HG03442 (cell line): ENCODE data around the gene RPS15.
"Not testable (repeated sequence)": the region's sequence is repeated elsewhere in the genome, so short reads cannot be mapped to it uniquely, and the experiment has no call there.

Source experiments
- ATAC-seq: cut with Tn5 transposase; IDR thresholded peaks from one replicate; pipeline ENCODE4 v1.9.1; 2021; ENCODE audit warnings: mild to moderate bottlenecking, moderate library complexity; ENCODE audit not compliant: unreplicated experiment

The RPS15 gene

DNA sequence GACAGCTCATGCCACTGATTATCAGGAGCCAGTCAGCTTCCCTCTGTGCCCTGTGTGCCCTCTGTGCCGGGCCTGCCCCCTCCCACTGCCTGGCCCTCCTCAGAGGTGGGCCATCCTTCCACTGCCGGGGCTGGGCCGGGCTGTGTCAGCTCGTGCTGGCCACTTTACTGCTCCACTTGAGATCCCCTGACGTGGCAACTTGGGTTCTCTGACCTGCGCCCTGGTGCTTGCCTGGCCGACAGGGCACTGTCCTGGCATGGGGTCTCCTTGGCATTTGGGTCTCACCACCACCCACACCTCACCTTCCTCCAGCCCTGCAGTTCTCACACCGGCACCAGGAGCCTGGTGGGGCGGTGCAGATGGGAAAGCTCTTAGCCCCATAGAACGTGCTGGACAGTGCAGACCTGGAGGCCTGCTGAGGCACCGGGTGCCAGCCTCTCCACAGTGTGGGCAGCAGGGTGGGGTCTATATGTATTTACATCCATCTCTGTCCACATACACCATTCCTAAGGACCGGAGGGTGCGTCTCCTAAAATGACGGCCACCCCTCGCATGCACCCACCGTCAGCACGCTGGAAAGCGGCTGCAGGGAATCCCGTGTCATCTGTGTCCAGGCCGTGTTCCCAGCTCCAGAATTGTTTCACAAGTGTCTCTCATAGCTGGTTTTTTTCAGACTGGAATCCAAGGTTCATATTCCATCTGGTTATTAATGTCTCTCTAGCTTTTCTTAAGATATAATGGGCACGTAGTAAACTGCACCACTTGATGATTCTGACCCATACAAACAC lies 19.1 kb upstream of the RPS15 start:
- no peak for ATAC-seq

DNA sequence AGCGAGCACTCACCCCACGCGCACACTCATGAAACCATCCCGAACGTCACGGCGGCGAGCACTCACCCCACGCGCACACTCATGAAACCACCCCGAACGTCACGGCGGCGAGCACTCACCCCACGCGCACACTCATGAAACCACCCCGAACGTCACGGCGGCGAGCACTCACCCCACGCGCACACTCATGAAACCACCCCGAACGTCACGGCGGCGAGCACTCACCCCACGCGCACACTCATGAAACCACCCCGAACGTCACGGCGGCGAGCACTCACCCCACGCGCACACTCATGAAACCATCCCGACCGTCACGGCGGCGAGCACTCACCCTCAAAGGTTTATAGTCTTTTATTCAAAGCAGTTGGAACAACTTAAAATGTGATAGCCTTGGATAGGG lies 18.1 kb upstream of the RPS15 start:
- ATAC-seq: not testable (repeated sequence)

DNA sequence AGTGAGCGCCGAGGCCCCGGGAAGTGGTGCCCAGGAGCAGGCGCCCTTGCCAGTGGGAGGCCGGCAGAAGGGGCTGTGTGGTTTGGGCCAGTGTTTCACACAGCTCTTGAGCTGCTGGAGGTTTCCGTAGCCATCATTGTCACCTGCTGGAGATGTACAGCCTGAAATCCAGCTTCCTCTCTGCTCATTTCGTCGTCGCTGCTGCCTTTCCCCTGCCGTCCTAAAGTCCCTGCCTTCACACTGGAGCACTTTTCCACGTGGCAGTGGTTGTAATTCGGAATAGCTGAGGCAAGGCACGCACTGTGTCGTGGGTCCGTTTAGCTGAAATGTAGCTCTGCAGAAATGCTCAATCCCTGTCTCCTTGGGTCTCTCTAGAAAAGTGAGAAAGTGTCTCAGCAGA lies 17.6 kb upstream of the RPS15 start:
- ATAC-seq: no peak

DNA sequence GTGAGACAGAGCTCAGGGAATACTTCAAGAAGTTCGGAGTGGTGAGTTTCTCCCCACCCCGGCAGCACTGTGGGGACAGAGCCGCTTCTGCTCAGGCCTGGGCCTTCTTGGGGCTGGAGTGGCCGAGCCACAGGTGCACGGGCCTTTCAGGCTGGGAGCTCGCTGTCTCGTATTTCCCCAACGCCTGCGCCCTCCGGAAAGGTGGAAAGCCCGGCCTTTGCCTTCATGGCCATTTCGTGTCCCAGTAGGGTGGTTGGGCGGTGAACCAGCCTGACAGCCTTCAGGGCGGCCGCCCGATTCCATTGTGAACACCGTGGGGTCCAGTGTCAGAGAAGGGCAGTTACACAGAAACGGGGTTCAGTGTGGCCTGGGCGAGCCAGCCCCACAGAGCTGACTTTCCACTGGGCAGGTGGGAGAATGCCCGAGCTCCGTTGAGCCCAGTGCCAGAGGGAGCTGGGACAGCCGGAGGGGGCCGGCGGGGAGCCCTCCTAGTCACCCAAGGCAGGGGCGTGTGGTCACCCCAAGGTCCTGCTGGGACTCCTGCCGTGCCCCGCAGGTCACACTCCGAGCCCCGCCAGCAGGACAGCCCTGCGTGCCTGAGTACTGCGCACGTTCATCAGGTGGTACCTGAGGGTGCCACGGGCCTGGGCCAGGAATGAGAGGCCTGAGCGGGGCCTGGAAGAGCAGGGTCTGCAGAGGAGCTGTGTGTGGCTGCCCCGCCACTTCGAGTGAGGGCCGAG lies 16.8 kb upstream of the RPS15 start:
- no peak for ATAC-seq

DNA sequence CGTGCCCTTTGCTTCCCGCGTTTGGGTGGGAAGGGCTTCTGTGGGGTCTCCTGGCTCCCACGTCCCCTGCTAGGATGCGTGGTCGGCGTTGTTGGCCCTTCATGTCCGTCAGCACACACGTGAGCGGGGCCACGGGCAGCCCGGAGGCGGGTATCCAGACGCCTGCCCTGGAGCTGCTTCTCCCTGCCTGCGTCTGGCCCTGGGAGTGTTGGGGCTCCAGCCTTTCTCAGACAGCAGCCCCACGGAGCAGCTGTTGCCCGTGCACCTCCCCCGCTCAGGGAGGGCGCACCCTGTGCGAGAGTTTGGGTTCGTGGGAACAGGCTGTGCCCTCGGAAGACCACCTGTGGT lies 16.3 kb upstream of the RPS15 start:
- no peak for ATAC-seq

DNA sequence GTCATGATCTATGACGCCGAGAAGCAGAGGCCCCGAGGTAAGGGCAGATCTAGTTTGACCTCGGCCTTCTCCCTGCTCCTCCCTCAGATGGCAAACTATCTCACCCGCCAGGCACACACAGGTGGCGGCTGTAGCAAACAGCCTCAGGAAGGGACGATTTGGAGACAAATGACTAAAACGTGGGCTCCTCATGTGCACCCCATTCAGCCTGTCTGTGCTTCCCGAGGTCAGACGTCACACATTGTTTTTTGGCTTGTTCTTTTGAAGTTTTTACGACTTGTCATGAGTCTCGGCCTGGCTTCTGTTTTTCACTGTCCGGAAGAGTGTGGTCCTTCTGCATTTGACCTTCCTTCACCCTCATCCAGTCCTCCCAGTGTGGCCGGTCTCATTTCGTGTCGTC lies 15.8 kb upstream of the RPS15 start:
- ATAC-seq: no peak

DNA sequence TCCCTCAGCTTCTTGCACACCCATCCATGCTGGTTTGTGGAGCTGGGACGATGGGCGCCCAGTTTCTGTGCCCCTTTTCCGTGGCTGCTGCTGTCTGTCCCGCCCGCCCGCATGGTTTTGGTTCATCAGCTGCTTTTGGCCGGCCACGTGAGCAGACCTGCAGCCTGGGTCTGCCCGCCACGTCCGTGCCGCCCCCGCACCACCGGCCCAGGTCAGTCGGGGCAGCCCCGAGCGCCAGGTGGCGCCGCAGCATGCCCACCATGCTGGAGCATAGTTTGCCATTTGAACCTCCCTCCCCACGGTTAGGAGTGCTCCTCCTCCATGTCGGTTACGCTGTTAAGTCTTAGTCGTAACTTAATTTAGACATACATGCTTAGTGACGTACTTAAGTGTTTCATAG lies 15.3 kb upstream of the RPS15 start:
- no peak for ATAC-seq

DNA sequence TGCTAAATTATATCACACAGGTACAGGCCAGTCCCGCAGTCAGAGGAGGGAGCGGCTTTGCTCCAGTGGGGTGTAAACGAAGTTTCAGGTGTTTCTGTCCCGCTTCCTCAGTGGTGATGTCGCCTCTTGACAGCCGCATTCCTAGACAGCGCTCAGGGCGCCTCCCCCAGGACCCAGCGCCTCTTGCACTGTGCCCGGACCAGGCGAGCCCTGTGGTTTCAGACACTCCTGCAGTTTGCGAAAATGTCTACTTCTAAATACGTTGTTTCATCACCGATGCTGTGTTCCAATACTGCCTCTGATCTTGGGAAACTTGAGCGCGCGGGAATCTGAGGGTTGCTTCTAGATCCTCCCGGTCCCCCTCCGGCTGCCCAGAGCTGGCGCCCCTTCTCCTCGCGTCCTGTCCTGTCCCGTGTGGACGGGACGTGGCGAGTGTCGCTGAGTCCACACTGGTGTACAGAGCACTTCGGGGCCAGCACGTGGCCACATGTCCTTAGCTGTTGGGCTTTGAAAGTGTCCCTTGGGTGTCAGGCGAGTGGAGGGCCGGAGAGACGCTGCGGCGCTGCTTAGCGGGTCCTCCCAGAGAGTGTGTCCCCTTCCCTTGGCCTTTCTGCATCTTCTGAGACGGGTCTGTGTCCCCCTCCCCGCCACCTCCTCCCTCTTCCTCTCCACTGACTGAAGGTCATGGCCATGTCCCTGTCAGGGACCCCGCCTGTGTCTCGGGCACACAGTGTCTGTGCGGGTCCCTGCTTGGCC lies 14.6 kb upstream of the RPS15 start:
- no peak for ATAC-seq

DNA sequence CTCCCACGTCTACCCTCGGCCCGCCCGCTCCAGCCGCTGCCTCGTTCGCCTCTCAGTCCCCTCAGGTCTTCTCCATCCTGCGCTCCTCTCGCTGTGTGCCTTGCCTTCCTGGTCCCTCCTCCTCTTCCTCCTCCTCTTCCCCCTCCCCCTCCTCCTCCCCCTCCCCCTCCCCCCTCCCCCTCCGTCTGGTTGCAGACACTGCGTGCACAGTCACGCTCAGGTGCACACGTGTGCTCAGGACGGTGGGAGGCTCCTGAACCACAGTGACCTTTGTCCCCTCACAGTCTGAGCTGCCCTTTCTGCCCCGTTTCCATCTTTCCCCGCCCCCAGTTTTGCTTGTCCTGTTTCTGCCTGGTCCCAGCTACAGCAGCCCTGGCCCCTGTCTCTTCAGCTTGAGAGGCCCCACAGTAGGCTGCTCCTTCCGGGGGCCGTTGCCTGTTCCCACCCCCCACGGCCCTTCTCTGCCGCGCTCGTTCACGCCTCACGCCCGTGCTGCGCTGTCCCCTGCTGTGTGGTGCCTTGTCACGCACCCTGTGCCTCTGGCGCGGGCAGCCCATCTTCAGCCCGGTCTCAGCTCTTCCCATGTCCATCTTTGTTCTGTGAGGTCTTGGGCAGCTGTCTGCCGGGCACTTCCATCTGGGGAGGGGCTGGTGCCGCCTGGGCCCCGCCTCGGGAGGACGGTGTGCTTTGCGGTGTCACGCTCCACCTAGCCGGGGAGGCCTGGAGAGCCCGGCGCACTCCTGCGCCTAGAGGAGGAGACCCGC lies 13.8 kb upstream of the RPS15 start:
- ATAC-seq: no peak

DNA sequence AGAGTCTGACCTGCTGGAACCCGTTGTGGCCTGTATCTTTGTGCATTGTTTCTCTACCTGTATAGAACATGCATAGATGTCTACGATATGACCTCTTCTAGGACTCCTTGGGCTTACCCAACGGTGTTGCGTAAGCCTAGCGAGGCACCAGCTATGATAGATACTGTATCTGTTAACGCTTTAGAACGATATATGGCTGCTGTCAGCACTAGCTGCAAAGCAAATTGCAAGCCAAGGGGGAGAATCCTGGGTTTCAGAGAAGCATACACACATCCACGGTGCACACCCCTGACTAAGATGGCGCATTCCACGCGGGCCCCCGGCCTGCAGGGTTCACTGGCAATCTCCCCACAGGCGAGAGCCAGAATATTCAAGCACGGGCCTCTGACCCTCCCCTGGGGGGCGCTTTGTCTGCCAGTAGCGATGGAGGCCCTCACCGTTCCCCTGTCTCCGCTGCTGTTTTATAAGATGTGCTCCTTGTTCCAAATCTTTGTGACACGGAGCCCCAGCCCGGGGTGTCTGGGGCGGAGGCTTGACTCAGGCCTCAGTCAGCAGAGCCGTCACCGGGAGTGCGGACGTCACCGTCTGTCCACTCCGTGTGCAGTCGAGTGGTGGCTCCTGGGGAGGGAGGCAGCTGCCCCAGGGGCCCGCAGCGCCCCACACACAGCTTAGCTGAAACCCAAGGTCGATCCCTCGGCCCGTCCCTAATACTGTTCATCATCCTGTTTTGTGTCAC lies 12.9 kb upstream of the RPS15 start:
- no peak for ATAC-seq

DNA sequence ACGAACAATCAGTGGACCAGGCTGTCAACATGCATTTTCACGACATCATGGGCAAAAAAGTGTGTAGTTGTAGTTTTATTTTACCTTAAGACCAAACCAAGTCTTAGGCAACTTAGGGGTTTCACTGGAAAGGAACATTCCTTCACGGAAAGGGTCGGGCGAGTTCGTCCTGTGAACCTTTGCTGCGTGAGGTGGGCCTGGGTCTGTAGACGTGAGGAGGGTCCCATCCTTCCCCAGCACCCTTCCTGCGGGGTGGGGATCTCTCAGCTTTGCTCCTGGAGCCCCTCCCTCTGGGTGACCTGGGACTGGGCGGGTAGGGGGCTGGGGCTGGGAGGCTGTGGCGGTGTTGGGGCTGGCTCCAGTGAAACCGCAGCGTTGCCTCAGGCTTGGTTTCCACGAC lies 12.3 kb upstream of the RPS15 start:
- no peak for ATAC-seq

DNA sequence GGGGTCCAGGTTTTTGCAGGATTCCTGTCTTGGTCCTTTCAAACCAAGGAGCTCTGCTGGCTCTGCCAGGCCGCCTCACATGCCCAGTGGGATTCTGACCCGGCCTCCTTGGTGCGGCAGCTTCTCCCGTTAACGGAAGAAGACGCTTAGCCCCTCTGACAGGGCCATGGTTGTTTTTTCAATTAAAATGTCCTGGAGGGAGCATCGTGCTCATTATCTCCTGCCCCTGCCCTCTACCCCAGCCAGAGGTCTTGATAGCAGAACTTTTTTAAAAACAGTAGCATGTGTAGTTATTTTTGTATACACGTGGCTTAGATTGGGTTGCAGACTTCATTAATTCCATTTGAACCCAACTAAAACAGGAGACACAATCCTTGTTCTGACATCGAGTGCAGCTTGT lies 11.5 kb upstream of the RPS15 start:
- ATAC-seq: no peak

DNA sequence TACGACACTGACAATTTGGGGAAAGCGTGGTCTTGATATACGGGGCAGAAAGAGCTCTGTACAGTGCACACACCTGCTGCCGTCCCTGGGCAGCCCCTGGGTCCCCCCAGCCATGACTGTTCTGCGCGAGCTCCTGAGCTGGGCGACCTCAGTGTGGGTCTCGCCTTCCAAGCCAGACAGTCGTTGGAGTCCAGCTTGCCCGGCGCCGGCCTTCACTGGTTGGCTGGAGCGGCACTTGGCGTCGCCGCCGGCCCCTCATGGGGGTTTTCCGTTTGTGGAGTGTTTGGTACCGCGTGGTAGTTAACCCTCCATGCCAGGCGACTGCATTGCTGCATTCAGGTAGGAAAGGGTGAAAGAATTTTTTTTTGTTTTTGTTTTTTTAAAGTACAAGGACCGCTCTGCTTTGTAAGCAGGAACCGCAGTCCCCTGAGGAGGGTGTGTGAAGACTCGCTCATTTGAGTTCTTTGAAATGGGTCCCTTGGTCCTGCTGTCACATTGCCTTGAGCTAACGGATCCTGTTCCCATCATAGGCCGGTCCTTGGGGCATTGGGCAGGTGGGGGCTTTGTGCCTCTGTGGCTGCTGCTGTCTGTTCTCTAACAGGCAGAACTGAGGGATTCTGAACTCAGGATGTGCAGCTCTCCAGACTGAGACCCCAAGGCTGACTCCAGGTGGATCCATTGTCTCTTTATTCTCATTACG lies 10.8 kb upstream of the RPS15 start:
- no peak for ATAC-seq

DNA sequence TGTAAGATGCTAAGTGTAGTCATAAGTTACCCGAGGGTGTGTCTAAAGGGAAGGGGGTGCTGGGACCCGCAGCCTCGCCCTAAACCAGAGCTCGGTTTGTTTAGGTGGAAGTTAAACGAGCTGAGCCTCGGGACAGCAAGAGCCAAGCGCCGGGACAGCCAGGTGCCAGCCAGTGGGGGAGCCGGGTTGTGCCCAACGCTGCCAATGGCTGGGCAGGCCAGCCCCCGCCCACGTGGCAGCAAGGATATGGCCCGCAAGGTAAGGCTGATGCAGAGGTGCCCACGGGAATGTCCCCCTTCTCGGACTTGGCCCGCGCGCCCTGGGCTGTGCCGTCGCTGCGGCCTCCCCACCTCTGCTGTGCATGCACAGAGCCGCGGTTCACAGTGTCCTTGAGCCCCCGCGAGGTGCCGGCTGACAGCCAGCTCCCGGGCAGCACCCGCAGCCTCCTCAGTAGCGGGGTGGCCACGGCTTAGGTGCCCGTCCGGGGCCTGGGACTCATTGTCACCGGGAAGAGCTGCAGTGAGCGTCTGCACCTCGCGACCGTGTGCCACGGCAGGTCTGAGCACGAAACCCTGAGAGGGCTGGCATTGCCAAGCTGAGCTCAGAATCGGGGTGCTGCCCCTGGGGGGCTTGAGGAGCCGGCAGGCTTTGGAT lies 9.3 kb upstream of the RPS15 start:
- ATAC-seq: no peak

DNA sequence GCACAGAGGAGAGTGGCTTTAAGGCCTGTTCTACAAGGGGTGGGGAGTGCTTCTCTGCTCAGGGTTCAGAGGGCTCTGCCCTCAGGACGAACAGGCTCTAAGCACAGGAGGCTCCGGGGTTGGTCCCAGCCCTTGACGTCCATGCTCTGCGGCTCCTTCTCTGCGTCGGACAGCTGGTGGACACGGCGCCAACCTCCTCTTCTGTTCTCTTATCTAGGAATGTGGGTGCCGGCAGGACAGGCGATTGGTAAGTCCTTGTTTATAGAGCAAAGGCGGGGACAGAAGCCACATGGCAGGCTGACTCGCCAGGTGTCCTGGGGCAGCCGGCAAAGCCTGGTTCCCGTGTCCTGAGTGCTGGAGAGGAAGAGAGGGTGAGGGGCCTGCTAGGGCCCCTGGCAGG lies 8.4 kb upstream of the RPS15 start:
- ATAC-seq: no peak

DNA sequence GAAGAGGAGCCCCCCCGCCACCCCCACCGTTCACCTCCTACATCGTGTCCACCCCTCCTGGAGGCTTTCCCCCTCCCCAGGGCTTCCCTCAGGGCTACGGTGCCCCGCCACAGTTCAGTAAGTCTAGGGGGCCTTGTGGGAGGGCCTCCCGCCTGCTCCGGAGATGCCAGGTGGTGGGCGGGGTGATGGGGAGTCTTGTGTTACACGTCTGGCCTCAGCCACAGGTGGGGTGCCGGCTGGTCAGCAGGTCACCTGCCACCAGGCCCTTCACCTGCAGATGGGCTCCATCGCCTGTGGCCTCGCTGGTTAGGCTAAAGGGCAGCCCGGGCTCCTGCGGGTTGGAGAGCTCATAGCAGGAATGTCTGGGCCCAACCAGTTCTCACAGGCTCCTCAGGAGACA lies 8.0 kb upstream of the RPS15 start:
- no peak for ATAC-seq

DNA sequence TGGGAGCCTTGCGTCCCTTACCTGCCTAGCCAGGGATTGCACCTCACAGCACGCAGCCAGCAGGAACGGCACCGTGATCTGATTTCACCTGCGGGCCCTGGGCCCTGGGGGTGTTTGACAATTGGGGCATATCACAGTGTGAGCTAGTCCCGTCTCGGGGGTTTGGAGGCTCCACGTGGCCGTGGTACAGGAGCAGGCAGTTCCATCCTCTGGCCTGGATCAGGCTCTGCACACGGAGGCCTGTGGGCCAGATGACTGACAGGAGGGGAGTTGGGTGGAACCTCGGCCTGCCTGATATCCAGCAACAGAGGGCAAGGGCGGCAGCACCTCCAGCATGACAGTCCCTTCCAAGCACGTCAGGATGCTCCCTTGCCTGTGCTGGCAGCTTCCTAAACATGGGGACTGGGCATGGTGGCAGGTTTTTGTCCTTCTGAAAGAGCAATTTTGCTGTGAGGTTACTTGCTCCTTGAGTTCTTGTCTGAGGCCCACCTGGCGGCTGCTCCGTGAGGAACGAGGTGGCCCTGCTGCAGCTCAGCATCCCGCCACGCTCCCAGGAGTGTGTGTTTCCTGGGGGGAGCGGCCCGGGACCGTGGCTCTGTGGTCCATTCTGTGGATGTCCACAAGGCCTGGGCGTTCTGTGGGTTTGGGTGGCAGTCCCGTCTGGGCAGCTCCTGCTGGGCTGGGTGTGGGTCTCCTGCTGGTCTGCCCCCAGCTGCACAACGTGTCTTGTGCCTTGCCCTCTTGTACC lies 6.3 kb upstream of the RPS15 start:
- ATAC-seq: no peak

DNA sequence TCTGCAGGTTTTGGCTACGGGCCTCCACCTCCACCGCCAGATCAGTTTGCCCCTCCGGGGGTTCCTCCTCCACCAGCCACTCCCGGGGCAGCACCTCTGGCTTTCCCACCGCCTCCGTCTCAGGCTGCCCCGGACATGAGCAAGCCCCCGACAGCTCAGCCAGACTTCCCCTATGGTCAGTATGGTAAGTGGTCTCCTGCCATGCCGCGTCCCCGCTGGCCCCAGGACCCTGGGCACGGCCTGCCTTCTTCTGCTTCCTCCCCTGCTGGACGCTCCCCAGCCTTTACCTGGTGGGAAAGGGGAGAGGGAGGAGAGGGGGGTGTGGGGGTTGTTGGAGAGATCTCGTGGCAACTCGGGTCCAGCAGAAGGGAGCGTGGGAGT lies 5.7 kb upstream of the RPS15 start:
- ATAC-seq: no peak
